ENCODE measurements around the gene HDLBP. TPM values are rescaled to one million over a fixed set of nuclear protein-coding genes. Genes with fewer than 3 reads are reported as not detected.

Gene HDLBP
- total RNA-seq, 1 experiment from 2014 or later, result 544 TPM

DNA sequence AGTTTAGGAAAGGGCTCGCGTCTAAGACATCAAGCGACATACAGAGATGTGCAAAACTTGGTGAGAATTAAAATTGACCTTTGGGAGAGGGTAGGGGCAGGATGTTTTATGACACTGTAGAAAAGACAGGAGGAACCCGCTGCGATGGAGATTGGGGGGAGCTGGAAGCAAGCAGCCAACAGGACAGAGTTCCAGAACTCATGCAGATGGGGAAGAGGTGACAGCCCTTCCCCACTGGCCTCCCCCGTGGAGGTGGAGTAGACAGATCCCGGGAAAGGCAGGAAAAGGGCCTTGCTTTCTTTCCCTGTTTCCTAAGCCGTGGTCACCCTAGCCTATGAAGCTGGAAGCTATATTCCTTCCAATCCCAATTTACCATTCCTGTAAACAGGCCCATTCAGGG is 87.9 kb downstream of the HDLBP start:
- Histone ChIP-seq H3K4me1 (replicated peaks) (peaks cover 6% of the 10 kb centered on the region), H3K27me3 (replicated peaks) (no peaks in the 10 kb centered on the region), H3K9me3 (replicated peaks) (no peaks in the 10 kb centered on the region), H3K4me3 (no peak overlapping the region), H3K27ac (no peak overlapping the region), H3K36me3 (peaks cover 95% of the 10 kb centered on the region)
- no peak for DNase-seq (ENCODE audit: low read depth in 1 of 2, low spot score in 2 of 2)

GRCh38 chr2:241226723-241227572 is 88.5 kb downstream of the HDLBP start:
- H3K27me3 ChIP-seq (replicated peaks), result no peaks in the 10 kb centered on the region
- H3K4me3 ChIP-seq, result no peak overlapping the region
- H3K27ac ChIP-seq, result no peak overlapping the region
- H3K36me3 ChIP-seq, result peaks cover 88% of the 10 kb centered on the region
- H3K9me3 ChIP-seq (replicated peaks), result no peaks in the 10 kb centered on the region
- peaks cover 6% of the 10 kb centered on the region for H3K4me1 ChIP-seq (replicated peaks)
- no peak for DNase-seq (ENCODE audit: low read depth in 1 of 2, low spot score in 2 of 2)

DNA sequence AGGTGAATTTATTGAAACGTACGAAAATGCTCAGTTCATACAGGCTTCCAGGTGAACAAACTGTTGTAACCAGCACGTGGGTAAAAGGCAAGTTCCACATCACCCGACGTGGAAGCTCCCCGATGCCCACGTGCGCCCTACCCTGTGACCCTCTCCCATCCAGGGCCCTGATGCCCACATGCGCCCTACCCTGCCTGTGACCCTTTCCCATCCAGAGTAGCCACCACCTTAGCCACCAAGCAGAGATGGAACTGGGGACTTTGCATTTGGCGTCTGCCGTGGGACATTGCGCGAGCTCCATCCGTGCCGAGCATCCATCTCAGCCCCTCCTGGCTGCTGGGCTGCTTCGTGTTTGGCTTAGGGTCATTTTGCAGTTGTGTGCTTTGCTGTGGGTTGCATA is 89.5 kb downstream of the HDLBP start:
- no peak overlapping the region for H3K27ac ChIP-seq
- peaks cover 83% of the 10 kb centered on the region for H3K36me3 ChIP-seq
- H3K4me3 ChIP-seq, result no peak overlapping the region

DNA sequence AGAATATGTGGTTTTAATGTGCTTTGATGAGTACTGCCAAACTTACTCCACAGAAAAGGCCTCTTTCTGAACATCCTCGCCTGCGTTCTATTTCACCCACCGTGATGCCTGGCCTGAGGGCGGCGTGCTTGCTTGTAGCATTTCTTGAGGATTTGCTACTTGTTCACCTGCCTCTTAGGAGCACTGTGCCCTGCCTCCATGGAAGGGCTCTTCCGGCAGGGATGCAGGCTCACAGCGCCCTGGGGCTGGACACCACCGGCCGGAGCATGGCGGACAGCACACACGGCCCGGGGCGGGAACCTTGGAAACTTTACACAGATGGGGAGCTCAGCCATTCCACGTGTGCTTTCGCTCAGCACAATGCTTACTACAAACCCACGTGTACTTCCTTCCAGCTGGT is 89.9 kb downstream of the HDLBP start:
- Histone ChIP-seq H3K4me1 (replicated peaks) (peaks cover 6% of the 10 kb centered on the region), H3K27ac (no peak overlapping the region), H3K36me3 (peaks cover 80% of the 10 kb centered on the region), H3K4me3 (no peak overlapping the region), H3K27me3 (replicated peaks) (no peaks in the 10 kb centered on the region), H3K9me3 (replicated peaks) (no peaks in the 10 kb centered on the region)
- DNase-seq (ENCODE audit: low read depth in 1 of 2, low spot score in 2 of 2), result no peak

More for the DNA sequence above, 89.5 kb downstream of the HDLBP start:
- peaks cover 6% of the 10 kb centered on the region for H3K4me1 ChIP-seq (replicated peaks)
- no peaks in the 10 kb centered on the region for H3K9me3 ChIP-seq (replicated peaks)
- no peaks in the 10 kb centered on the region for H3K27me3 ChIP-seq (replicated peaks)
- no peak for DNase-seq (ENCODE audit: low read depth in 1 of 2, low spot score in 2 of 2)

DNA sequence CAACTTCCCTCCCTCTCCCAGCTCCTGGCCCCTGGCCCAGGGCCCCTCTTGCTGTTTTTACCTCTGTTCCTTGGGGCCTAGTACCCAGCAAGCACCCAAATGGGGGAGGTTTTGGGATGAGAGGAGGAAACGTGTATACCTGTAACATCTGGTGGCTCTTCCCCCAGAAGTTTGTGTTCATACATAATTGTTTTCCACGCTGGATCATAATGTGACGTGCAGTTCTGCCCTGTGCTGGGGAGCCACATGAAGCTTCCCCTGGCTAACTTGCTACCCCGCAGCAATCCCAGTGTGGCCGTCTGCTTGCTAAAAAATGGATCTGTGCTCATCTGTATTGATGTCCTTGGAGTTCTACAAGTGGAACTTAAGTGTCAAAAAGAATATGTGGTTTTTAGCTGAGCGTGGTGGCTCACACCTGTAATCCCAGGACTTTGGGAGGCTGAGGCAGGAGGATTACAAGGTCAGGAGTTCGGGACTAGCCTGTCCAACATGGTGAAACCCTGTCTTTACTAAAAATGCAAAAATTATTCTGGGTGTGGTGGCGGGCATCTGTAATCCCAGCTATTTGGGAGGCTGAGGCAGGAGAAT is 90.5 kb downstream of the HDLBP start:
- Histone ChIP-seq H3K4me1 (replicated peaks) (peaks cover 6% of the 10 kb centered on the region), H3K4me3 (no peak overlapping the region), H3K36me3 (peaks cover 79% of the 10 kb centered on the region), H3K27ac (no peak overlapping the region), H3K27me3 (replicated peaks) (no peaks in the 10 kb centered on the region), H3K9me3 (replicated peaks) (no peaks in the 10 kb centered on the region)
- no peak for DNase-seq (ENCODE audit: low read depth in 1 of 2, low spot score in 2 of 2)

GRCh38 chr2:241224018-241224850 is 91.2 kb downstream of the HDLBP start:
- Histone ChIP-seq H3K9me3 (replicated peaks) (no peaks in the 10 kb centered on the region), H3K4me3 (no peak overlapping the region), H3K36me3 (peaks cover 74% of the 10 kb centered on the region), H3K27me3 (replicated peaks) (no peaks in the 10 kb centered on the region), H3K27ac (no peak overlapping the region), H3K4me1 (replicated peaks) (peaks cover 6% of the 10 kb centered on the region)
- DNase-seq (ENCODE audit: low read depth in 1 of 2, low spot score in 2 of 2), result no peak

- no peaks in the 10 kb centered on the region for H3K27me3 ChIP-seq (replicated peaks)
- no peak for DNase-seq (ENCODE audit: low read depth in 1 of 2, low spot score in 2 of 2)
- peaks cover 65% of the 10 kb centered on the region for H3K36me3 ChIP-seq
- H3K4me1 ChIP-seq (replicated peaks), result peaks cover 10% of the 10 kb centered on the region
- H3K4me3 ChIP-seq, result no peak overlapping the region
- H3K9me3 ChIP-seq (replicated peaks), result no peaks in the 10 kb centered on the region
- H3K27ac ChIP-seq, result no peak overlapping the region
These were observed 92.1 kb downstream of the HDLBP start for GRCh38 chr2:241223211-241224017.

DNA sequence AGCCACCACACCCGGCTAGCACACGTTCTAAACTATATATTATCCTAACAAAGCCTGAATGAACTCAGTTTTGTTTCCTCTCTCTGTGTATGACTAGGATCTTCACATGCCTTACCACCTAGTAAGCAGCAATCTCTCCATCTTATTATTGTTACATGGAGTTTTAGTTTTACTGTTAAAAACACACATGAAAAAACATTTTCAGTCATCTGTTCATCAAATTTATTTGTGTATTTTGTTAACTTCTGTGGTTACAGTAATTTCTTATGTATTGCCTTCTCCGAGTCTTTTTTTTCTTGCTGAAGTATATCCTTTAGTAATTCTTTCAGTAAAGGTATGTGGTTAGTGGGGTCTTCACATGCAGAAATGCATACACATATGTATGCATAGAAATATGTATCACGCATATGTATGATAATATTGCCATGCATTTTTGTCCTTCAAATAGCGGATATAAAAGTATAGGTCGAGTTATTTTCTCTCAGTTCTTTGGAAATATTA is 95.6 kb downstream of the HDLBP start:
- no peak overlapping the region for H3K4me3 ChIP-seq
- H3K9me3 ChIP-seq (replicated peaks), result 0 out of 2 replicates have a peak, but pooled peaks cover 4% of the 10 kb centered on the region
- DNase-seq (ENCODE audit: low read depth in 1 of 2, low spot score in 2 of 2), result no peak
- H3K36me3 ChIP-seq, result peaks cover 32% of the 10 kb centered on the region
- peaks cover 33% of the 10 kb centered on the region for H3K4me1 ChIP-seq (replicated peaks)
- H3K27ac ChIP-seq, result no peak overlapping the region
- no peaks in the 10 kb centered on the region for H3K27me3 ChIP-seq (replicated peaks)

- Histone ChIP-seq H3K4me3 (peak overlapping the region; percentile 47), H3K4me1 (replicated peaks) (peaks cover 30% of the 10 kb centered on the region), H3K27ac (no peak overlapping the region)
These were observed 96.5 kb downstream of the HDLBP start for GRCh38 chr2:241219030-241219382.

DNA sequence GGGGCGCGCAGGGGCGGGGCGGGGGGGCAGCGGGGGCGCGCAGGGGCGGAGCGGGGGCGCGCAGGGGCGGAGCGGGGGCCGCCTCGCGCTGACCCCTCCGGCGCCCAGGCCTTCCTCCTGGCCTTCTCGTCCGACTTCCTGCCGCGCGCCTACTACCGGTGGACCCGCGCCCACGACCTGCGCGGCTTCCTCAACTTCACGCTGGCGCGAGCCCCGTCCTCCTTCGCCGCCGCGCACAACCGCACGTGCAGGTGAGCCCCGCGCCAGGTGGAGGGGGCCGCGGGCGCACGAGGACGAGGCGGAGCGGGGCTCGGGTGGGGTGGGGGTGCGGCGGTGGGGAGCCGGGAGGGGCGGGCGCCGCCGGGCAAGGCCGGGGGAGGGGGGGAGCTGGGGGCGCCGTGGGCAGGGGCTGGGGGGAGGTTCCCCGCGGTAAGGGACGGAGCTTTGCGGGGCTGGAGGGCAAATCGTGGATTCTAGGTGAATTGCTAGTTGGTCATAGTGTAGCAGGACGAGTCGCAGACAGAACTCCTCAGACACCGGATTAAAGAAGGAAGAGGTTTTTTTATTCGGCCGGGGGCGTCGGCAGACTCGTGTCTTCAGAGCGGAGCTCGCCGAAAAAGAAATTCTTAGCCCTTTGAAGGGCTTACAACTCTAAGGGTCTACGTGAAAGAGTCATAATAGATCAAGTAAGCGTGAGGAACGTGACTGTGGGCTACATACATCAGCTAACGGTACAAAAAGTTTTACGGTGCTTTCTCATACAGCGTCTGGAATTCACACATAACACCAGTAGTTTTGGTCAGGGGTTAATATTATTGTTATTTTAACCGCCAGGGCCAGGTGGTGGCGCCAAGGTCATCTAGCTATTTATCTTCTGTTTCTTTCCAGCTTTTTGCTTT is 97.1 kb downstream of the HDLBP start:
- Histone ChIP-seq H3K27ac (no peak overlapping the region), H3K4me3 (peak overlapping the region; percentile 47), H3K36me3 (peaks cover 17% of the 10 kb centered on the region), H3K27me3 (replicated peaks) (no peaks in the 10 kb centered on the region), H3K4me1 (replicated peaks) (peaks cover 27% of the 10 kb centered on the region), H3K9me3 (replicated peaks) (0 out of 2 replicates have a peak, but pooled peaks cover 4% of the 10 kb centered on the region)
- peak; percentile 37 to 68 for DNase-seq (ENCODE audit: low read depth in 1 of 2, low spot score in 2 of 2)

More at GRCh38 chr2:241219030-241219382, 96.5 kb downstream of the HDLBP start:
- no peaks in the 10 kb centered on the region for H3K27me3 ChIP-seq (replicated peaks)
- 0 out of 2 replicates have a peak, but pooled peaks cover 4% of the 10 kb centered on the region for H3K9me3 ChIP-seq (replicated peaks)
- H3K36me3 ChIP-seq, result peaks cover 23% of the 10 kb centered on the region
- no peak for DNase-seq (ENCODE audit: low read depth in 1 of 2, low spot score in 2 of 2)

- peak overlapping the region; percentile 47 for H3K4me3 ChIP-seq
- 0 out of 2 replicates have a peak, but pooled peaks cover 4% of the 10 kb centered on the region for H3K9me3 ChIP-seq (replicated peaks)
- peaks cover 11% of the 10 kb centered on the region; the same call in 1 of the 2 replicates for H3K36me3 ChIP-seq
- no peaks in the 10 kb centered on the region for H3K27me3 ChIP-seq (replicated peaks)
- DNase-seq (ENCODE audit: low read depth in 1 of 2, low spot score in 2 of 2), result peak; percentile 80 to 83
- H3K4me1 ChIP-seq (replicated peaks), result peaks cover 27% of the 10 kb centered on the region
- peak overlapping the region; percentile 70 for H3K27ac ChIP-seq
These were observed 98.0 kb downstream of the HDLBP start for GRCh38 chr2:241217320-241218031.
